Measurements from ENCODE around the gene PRKAG2. TPM values are rescaled to one million over a fixed set of nuclear protein-coding genes. Genes with fewer than 3 reads are reported as not detected.

PRKAG2 gene
- total RNA-seq, 8 experiments from 2014 or later = 6.3 to 13.4 (median 8.5) TPM

DNA sequence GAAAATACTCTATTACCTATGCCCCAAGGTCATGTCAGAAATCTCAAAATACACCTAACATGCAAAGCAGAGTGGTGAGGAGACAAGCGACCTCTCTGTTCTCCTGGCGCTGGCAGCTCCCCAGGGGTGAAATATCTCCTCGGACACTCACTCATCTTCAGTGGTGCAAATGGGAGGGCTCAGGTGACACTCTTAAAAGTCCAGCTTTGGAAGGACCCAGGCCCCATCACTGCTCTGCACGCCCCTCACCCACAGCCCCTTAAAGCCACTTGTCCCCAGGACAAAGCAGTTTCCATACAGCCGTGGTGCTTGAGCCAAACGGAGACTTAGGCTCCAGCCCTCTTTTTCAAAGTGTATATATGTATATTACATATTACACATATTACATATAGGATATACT, 12.4 kb downstream of the PRKAG2 start:
- no peak overlapping the region for H3K27ac ChIP-seq
- H3K4me3 ChIP-seq = no peak overlapping the region
- H3K4me1 ChIP-seq (replicated peaks in 1 of 2) = peaks cover 22% of the 10 kb centered on the region in 2 donors
- WGBS, 10 experiments = 67 to 89% methylated on average over 3 to 4 of the region's 6 CpGs; no CpG with 5 or more reads in 8 of the 10 experiments
- in situ Hi-C loops (cut with MboI; ENCODE audit: low pct_unique_long_range_greater_than_20kb in 2 of 9, low sequenced_read_pairs in 9 of 9, unreplicated experiment in 9 of 9) = no loop called here
- ATAC-seq (replicated peaks in 6 of 8) = no peak

DNA sequence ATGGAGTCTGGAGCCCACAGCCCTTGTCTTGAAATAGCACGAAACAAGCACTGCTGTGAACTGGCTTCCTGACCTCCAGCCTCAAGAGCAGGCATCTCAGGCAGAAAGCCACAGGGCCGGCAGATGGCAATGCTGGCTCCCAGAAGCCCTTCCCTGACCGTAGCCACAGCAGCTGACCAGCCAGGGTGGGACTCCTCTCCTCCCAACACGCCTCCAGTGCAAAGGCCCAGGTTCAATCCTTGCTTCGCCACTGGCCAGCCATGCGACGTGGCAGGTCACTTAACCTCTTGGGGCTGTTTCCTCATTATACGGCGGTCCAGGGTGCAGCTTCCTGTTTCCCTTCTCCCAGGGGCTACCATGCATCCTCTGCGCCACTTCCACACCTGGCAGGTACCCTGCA, 12.8 kb downstream of the PRKAG2 start:
- no peak overlapping the region for H3K27ac ChIP-seq
- ATAC-seq (replicated peaks in 6 of 8) = peak in 1 of 8 experiments; percentile 30
- in situ Hi-C loops (cut with MboI; ENCODE audit: low pct_unique_long_range_greater_than_20kb in 2 of 9, low sequenced_read_pairs in 9 of 9, unreplicated experiment in 9 of 9) = no loop called here
- peaks cover 17 to 18% of the 10 kb centered on the region in 2 donors for H3K4me1 ChIP-seq (replicated peaks in 1 of 2)
- WGBS, 10 experiments = 57 to 93% (median 80%) methylated on average over 1 to 6 of the region's 10 CpGs; no CpG with 5 or more reads in 2 of the 10 experiments
- H3K4me3 ChIP-seq = no peak overlapping the region

DNA sequence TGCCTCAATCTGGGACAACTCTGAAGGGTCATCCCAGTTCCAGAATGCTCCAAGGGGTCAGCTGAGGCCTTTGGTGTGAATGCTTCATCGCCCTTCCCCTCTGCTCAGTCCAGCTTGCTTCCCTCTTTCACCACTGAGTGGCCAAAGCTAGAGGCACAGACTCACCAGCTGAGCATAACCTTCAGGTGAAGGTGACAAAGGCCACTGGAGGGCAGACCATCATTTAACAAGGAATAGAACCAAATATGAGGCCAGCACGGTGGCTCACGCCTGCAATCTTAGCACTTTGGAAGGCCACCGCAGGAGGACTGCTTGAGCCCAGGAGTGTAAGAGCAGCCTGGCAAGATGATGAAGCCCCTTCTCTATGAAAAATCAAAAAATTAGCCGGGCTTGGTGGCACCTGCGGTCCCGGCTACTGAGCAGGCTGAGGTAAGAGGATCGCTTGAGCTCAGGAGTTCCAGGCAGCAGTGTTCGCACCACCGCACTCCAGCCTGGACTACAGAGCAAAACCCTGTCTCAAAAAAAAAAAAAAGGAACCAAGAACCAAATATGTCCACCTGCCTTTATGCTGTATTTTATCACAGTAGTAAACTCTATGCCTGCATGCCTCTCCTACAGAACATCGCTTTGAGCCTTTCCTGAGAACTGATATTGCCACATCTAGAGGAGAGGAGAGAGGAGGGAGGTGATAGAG, 13.4 kb downstream of the PRKAG2 start:
- WGBS, 10 experiments = 51 to 100% (median 96%) methylated on average over 1 to 5 of the region's 11 CpGs; no CpG with 5 or more reads in 2 of the 10 experiments
- no peak for ATAC-seq (replicated peaks in 6 of 8)
- peaks cover 12% of the 10 kb centered on the region in 2 donors for H3K4me1 ChIP-seq (replicated peaks in 1 of 2)
- in situ Hi-C loops (cut with MboI; ENCODE audit: low pct_unique_long_range_greater_than_20kb in 2 of 9, low sequenced_read_pairs in 9 of 9, unreplicated experiment in 9 of 9) = no loop called here
- H3K4me3 ChIP-seq = no peak overlapping the region
- H3K27ac ChIP-seq = no peak overlapping the region

DNA sequence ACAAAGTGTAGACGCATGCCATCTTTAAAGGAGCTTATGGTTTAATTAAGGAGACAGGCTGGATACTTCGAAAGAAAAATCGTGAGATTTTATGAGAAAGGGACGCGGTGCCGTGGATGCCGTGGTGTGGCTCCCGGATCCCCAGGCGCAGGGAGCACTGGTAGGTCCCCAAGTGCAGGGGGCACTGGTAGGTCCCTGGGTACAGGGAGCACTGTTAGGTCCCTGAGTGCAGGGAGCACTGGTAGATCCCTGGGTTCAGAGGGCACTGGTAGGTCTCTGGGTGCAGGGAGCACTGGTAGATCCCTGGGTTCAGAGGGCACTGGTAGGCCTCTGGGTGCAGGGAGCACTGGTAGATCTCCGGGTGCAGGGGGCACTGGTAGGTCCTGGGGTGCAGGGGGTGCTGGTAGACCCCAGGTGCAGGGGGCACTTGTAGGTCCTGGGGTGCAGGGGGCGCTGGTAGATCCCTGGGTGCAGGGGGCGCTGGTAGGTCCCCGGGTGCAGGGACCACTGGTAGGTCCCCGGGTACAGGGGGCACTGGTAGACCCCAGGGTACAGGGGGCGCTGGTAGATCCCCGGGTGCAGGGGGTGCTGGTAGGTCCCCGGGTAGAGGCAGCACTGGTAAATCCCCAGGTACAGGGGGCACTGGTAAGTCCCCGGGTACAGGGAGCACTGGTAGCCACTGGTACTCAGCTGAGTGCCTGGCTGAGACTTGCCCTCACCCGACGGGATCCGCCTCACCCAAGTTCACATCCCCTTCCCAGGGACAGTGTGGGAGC, 14.1 kb downstream of the PRKAG2 start:
- Histone ChIP-seq H3K4me1 (replicated peaks in 1 of 2) (peaks cover 4 to 5% of the 10 kb centered on the region in 2 donors), H3K4me3 (no peak overlapping the region), H3K27ac (no peak overlapping the region)
- in situ Hi-C loops (cut with MboI; ENCODE audit: low pct_unique_long_range_greater_than_20kb in 2 of 9, low sequenced_read_pairs in 9 of 9, unreplicated experiment in 9 of 9) = no loop called here
- WGBS, 10 experiments = 58 to 100% (median 91%) methylated on average over 2 to 6 of the region's 21 CpGs; no CpG with 5 or more reads in 3 of the 10 experiments
- ATAC-seq (replicated peaks in 6 of 8) = no peak

DNA sequence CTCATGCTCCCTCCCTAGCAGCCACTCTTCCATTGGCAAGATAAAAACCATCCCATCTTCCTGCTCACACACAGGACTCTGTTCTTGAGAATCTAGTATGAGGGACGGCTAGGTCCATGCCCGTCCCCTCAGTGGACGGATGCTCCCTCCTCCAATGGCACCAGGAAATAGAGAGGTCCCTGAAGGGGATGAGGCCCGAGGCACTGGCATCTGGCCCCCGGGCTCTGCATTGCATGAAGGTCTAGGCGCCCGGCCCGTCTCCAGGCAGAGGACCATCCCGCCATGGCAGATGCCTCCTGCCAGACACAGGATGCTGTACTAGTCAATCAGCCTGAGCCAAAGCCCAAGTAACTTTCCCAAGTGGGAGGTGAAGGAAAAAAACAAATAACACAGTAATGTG, 15.0 kb downstream of the PRKAG2 start:
- ATAC-seq (replicated peaks in 6 of 8) = no peak
- Histone ChIP-seq H3K27ac (no peak overlapping the region), H3K4me3 (no peak overlapping the region), H3K4me1 (replicated peaks in 1 of 2) (peaks cover 0 to 2% of the 10 kb centered on the region in 2 donors)
- WGBS, 10 experiments = 55 to 100% (median 84%) methylated on average over 1 to 6 of the region's 9 CpGs; no CpG with 5 or more reads in 4 of the 10 experiments
- in situ Hi-C loops (cut with MboI; ENCODE audit: low pct_unique_long_range_greater_than_20kb in 2 of 9, low sequenced_read_pairs in 9 of 9, unreplicated experiment in 9 of 9) = no loop called here

DNA sequence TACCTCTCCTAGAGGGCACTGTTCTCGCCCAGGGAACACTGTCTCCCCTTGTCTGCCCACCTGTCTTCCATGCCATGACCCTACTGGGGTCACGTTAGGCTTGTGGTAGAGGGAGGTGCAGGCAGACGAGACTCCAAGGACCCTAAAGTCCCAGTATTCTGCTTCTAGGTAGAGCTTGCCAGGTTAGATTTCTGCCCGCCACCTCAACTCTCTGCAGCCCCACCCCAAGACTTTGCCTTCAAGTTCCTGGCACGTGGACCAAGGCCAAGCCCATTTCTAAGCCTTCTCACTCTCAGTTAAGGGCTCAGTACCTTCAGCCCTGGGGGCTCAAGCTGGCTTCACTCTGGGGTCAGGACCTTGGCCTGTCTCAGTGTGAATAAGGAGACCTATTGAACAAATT, 16.1 kb downstream of the PRKAG2 start:
- Histone ChIP-seq H3K27ac (no peak overlapping the region), H3K4me1 (replicated peaks in 1 of 2) (peaks cover 0 to 2% of the 10 kb centered on the region in 2 donors), H3K4me3 (no peak overlapping the region)
- WGBS, 10 experiments = 0 to 94% (median 72%) methylated on average over 1 to 2 of the region's 5 CpGs; no CpG with 5 or more reads in 6 of the 10 experiments
- in situ Hi-C loops (cut with MboI; ENCODE audit: low pct_unique_long_range_greater_than_20kb in 2 of 9, low sequenced_read_pairs in 9 of 9, unreplicated experiment in 9 of 9) = no loop called here
- ATAC-seq (replicated peaks in 6 of 8) = no peak

DNA sequence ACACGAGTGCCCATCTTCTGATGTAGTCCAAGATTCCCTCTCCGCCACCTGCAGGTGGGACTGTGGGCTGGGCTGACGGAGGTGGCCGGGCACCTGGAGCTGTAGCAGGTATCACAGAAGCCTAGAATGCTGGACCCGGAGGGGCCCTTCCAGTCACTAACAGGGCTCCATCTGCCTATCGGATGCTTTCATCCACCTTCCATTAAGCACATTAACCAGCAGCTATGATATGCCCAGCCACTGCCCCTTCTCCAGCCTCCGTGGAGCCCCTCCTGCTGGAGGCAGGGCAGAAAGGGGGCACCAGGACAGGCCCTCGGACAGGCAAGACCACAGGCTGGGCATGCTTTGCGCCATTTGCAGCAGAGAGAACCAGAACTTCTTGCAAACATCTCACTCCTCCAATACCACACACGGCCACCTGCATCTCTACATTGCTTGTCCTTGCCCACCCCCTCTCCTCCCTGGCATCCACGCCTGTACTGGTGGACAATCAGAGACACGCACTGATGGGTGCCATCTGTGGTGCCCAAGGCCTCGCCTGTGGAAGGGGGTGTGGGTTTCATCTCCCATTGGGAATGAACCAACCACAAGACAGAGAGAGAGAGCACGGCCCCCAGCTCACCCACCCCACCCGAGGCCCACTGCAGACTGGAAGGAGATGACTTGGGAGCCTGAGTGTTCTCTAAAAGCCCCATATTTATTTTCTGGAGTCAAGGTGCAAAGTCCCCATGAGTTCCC, 16.8 kb downstream of the PRKAG2 start:
- Histone ChIP-seq H3K27ac (no peak overlapping the region), H3K4me3 (no peak overlapping the region), H3K4me1 (replicated peaks in 1 of 2) (peaks cover 0 to 2% of the 10 kb centered on the region in 2 donors)
- in situ Hi-C loops (cut with MboI; ENCODE audit: low pct_unique_long_range_greater_than_20kb in 2 of 9, low sequenced_read_pairs in 9 of 9, unreplicated experiment in 9 of 9) = no loop called here
- no peak for ATAC-seq (replicated peaks in 6 of 8)
- 36 to 87% (median 40%) methylated on average over 1 to 6 of the region's 15 CpGs; no CpG with 5 or more reads in 7 of the 10 experiments for WGBS, 10 experiments

DNA sequence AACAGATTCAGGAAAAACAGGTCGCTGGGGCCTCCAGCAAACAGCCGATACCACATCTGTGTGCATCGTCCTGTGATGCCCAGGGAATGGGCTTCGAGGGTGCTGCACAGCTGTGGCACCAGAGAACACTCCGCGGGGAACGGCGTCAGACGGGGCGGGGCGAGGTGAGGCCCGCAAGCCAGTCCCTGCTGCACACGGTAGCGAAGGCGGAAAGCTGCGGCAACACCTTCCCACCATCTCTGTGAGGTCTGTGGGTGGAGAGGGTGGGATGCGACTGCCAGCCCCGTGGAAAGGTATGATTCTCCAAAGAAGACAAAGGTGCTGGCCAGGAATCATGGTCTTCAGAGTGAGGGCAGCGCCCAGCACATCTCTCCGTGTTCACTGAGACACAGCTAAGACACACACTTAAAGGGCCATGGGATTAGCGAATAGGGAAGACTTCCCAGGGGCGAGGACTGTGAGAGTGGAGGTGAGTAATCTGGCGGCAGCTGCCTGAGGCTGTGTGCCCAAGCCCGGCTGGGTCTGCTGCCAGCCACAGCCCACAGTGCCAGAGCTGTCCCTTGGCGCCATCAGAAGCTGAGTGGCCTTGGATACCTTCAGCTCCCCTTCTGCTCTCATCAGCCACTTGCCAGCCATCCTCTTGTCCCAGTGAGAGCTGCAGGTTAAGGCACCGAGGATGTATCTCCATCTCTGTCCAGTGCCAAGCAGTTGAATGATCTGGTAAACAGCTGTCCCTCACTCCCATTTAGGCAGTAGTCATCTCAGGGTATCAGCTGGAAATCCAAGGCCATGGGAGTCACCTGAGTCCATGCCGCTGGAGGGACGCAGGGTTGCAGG, 17.6 kb downstream of the PRKAG2 start:
- 81 to 100% (median 88%) methylated on average over 2 to 12 of the region's 28 CpGs; no CpG with 5 or more reads in 4 of the 10 experiments for WGBS, 10 experiments
- Histone ChIP-seq H3K4me3 (no peak overlapping the region), H3K4me1 (replicated peaks in 1 of 2) (peaks cover 0 to 2% of the 10 kb centered on the region in 2 donors), H3K27ac (no peak overlapping the region)
- in situ Hi-C loops (cut with MboI; ENCODE audit: low pct_unique_long_range_greater_than_20kb in 2 of 9, low sequenced_read_pairs in 9 of 9, unreplicated experiment in 9 of 9) = no loop called here
- ATAC-seq (replicated peaks in 6 of 8) = no peak

DNA sequence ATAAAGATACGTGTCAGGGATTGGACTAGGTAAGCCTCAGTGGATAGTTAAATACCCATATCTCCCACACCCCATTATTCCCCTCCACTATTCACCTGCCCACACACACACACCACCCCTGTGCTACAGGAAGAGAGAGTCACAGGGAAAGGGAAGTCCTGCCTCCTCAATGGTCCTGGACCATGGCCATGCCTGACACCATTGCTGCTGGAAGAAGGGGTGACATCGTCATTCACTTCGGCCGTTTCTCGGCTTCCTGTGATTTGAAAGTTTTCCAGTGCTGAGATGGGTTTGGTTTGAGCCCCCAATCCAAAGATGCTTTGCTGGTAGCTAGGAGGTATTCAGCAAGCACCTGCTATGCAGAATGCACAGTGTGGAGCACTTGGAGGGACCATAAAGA, 18.5 kb downstream of the PRKAG2 start:
- Histone ChIP-seq H3K4me3 (no peak overlapping the region), H3K27ac (no peak overlapping the region), H3K4me1 (replicated peaks in 1 of 2) (peaks cover 0 to under 1% of the 10 kb centered on the region in 2 donors)
- in situ Hi-C loops (cut with MboI; ENCODE audit: low pct_unique_long_range_greater_than_20kb in 2 of 9, low sequenced_read_pairs in 9 of 9, unreplicated experiment in 9 of 9) = no loop called here
- WGBS, 10 experiments = 40 to 88% (median 80%) methylated on average over 1 to 4 of the region's 5 CpGs; no CpG with 5 or more reads in 5 of the 10 experiments
- no peak for ATAC-seq (replicated peaks in 6 of 8)

DNA sequence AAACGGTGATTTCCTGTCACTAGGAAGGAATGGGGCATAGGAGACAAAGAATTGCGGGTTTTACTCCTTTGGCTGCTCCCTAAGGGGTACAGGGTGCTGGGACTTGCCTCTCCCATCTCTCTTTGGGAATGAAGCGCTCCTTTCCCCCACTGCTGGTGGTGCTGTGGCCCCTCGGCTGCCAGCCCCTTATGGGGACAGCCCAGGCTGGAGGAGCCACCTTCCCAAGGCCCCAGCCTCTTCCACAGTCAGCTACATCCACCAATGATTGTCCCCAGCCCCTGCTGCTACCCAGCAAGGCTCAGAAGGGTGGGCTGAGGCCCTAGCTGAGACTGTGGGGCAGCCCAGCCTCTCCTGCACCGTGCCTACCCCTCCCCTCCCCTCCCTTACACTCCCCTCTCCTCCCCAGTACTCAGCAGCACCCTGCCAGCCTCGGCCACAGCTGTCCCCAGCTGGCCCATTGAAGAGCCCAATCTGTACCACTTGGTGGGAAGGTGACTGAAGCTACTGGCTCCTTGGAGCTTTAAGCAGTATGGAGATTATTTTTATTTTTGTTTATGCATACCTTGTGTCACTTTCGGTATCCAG, 19.0 kb downstream of the PRKAG2 start:
- ATAC-seq (replicated peaks in 6 of 8) = peak in 1 of 8 experiments; percentile 17
- no peak overlapping the region for H3K4me3 ChIP-seq
- WGBS, 10 experiments = 33 to 100% (median 57%) methylated on average over 1 to 3 of the region's 7 CpGs; no CpG with 5 or more reads in 4 of the 10 experiments
- H3K4me1 ChIP-seq (replicated peaks in 1 of 2) = no peaks in the 10 kb centered on the region
- H3K27ac ChIP-seq = no peak overlapping the region
- in situ Hi-C loops (cut with MboI; ENCODE audit: low pct_unique_long_range_greater_than_20kb in 2 of 9, low sequenced_read_pairs in 9 of 9, unreplicated experiment in 9 of 9) = no loop called here

DNA sequence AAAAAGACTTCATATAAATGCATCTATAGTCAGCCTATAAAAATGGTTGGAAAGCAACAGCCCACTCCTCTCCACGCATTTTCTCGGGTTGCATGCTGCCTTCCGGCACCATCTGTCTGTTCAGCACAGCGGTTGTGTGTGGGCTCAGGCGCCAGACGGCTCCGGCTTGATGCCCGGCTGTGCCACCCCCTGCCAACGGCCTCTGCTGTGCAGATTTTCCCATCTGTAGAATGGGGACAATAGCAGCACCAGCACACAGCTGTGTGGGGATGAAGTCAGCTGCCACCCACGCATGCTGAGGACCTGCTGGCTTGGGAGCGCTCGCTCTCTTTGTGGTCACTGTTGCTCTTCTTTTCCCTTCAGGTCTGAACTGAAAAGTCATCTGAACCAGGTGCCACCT, 19.5 kb downstream of the PRKAG2 start:
- Histone ChIP-seq H3K4me1 (replicated peaks in 1 of 2) (no peaks in the 10 kb centered on the region), H3K27ac (no peak overlapping the region), H3K4me3 (no peak overlapping the region)
- 40 to 100% (median 83%) methylated on average over 1 to 9 of the region's 12 CpGs; no CpG with 5 or more reads in 5 of the 10 experiments for WGBS, 10 experiments
- no peak for ATAC-seq (replicated peaks in 6 of 8)
- in situ Hi-C loops (cut with MboI; ENCODE audit: low pct_unique_long_range_greater_than_20kb in 2 of 9, low sequenced_read_pairs in 9 of 9, unreplicated experiment in 9 of 9) = no loop called here

DNA sequence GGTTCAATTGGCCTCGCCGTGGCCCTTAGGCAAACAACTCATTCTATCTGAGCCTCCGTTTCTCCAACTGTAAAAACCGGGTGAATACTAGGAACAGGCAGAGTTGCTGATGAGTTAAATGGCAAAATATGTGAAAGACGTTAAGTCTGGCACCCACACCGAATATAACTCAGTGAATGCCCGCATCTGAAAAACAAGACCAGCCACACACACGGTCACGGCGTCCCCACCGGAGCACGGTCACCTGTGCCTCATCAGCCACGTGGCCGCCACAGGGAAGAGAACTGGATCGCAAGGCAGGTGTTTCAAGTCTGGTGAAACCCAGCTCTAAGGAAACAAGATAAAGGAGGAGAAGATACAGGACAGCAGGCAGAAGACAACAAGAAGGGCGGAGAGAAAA, 20.4 kb downstream of the PRKAG2 start:
- no peak for ATAC-seq (replicated peaks in 6 of 8)
- no peaks in the 10 kb centered on the region for H3K4me1 ChIP-seq (replicated peaks in 1 of 2)
- in situ Hi-C loops (cut with MboI; ENCODE audit: low pct_unique_long_range_greater_than_20kb in 2 of 9, low sequenced_read_pairs in 9 of 9, unreplicated experiment in 9 of 9) = no loop called here
- H3K27ac ChIP-seq = no peak overlapping the region
- H3K4me3 ChIP-seq = no peak overlapping the region
- 54 to 89% (median 77%) methylated on average over 1 to 14 of the region's 16 CpGs; no CpG with 5 or more reads in 2 of the 10 experiments for WGBS, 10 experiments
